Transverse colon (tissue), 4 donors: ENCODE results near the gene BRI3.

Source experiments
- CTCF ChIP-seq, 5 experiments: fragments of 200-600 bp in 3 of 5; fragments of 450-650 bp in 2 of 5; sonication (generic) in 3 of 5; IDR thresholded peaks; 1 replicate in 2 of 5; 2 replicates in 3 of 5; pipeline ENCODE4 v1.5.1; 2016 to 2017; ENCODE audit warnings: antibody characterized with exemption in 5 of 5, inconsistent platforms in 3 of 5, mild to moderate bottlenecking in 2 of 5, moderate library complexity in 1 of 5
- EP300 ChIP-seq: sonication (generic); formaldehyde crosslinking; IDR thresholded peaks from one replicate; pipeline ENCODE4 v1.6.1; 2017; ENCODE audit warnings: antibody characterized with exemption, low read depth
- POLR2A ChIP-seq: fragments of 450-650 bp; IDR thresholded peaks from one replicate; pipeline ENCODE4 v1.6.1; 2016; ENCODE audit warnings: antibody characterized with exemption, mild to moderate bottlenecking, moderate library complexity
- POLR2AphosphoS5 ChIP-seq, 3 donors: sonication (generic); formaldehyde crosslinking; IDR thresholded peaks; one replicate each; pipeline ENCODE4 v1.6.1; 2016; ENCODE audit warnings: antibody characterized with exemption in 3 of 3

- no peak for TF ChIP-seq CTCF (IDR thresholded peaks at IDR 0.05)
- TF ChIP-seq EP300 = no peak
- TF ChIP-seq POLR2AphosphoS5 (IDR thresholded peaks at IDR 0.05) = no peak
- no peak for TF ChIP-seq POLR2A
These were observed 39.8 kb downstream of the BRI3 start for GRCh38 chr7:98321301-98321700.
